Astrocyte (in vitro differentiated cells and primary cell): ENCODE data around the gene UBE2V1. TPM values are rescaled to one million over a fixed set of nuclear protein-coding genes. Genes with fewer than 3 reads are reported as not detected.

Source experiments
- DNase-seq: peaks from one replicate; pipeline ENCODE4 v3.0.0-alpha.2; 2010; ENCODE audit warnings: low read depth
- FAIRE-seq: peaks from 2 replicates; lab custom pipeline; 2011; peaks lifted over from hg19 to GRCh38; lab: Jason Lieb, UNC
- H2AFZ ChIP-seq: 2 replicates; pipeline ENCODE4 v1.6.0; 2012; ENCODE audit warnings: low read depth, low read length, inconsistent platforms
- H3K27ac ChIP-seq: 2 replicates; pipeline ENCODE4 v1.5.1; 2011; ENCODE audit warnings: low read depth, low read length, inconsistent platforms
- H3K27me3 ChIP-seq: 2 replicates; pipeline ENCODE4 v1.6.0; 2011; ENCODE audit warnings: low read length, inconsistent platforms; ENCODE audit not compliant: insufficient read depth
- H3K36me3 ChIP-seq: 2 replicates; pipeline ENCODE4 v1.5.1; 2011; ENCODE audit warnings: low read length, inconsistent platforms; ENCODE audit not compliant: insufficient read depth
- H3K4me1 ChIP-seq: 2 replicates; pipeline ENCODE4 v1.5.1; 2011; ENCODE audit warnings: low read length, inconsistent platforms; ENCODE audit not compliant: insufficient read depth
- H3K4me2 ChIP-seq: 2 replicates; pipeline ENCODE4 v1.6.0; 2012; ENCODE audit warnings: low read length, inconsistent platforms
- H3K4me3 ChIP-seq: 2 replicates; pipeline ENCODE4 v1.5.1; 2011; ENCODE audit warnings: low read depth, mild to moderate bottlenecking, low read length, inconsistent platforms; ENCODE audit not compliant: insufficient read depth
- H3K79me2 ChIP-seq: 2 replicates; pipeline ENCODE4 v1.6.0; 2012; ENCODE audit warnings: mild to moderate bottlenecking, low read length, inconsistent platforms; ENCODE audit not compliant: insufficient read depth
- H3K9ac ChIP-seq: 2 replicates; pipeline ENCODE4 v1.6.0; 2012; ENCODE audit warnings: mild to moderate bottlenecking, low read length, inconsistent platforms
- H3K9me3 ChIP-seq: 2 replicates; pipeline ENCODE4 v1.5.1; 2012; ENCODE audit warnings: low read depth, mild to moderate bottlenecking, low read length, inconsistent platforms; ENCODE audit not compliant: insufficient read depth
- H4K20me1 ChIP-seq: 2 replicates; pipeline ENCODE4 v1.6.0; 2012; ENCODE audit warnings: low read length, inconsistent platforms; ENCODE audit not compliant: insufficient read depth
- H3K27ac Mint-ChIP-seq: one replicate; pipeline ENCODE4 v1.8.0; 2021; ENCODE audit warnings: mild to moderate bottlenecking, mixed read lengths; ENCODE audit not compliant: unreplicated experiment
- H3K27me3 Mint-ChIP-seq: one replicate; pipeline ENCODE4 v1.8.0; 2021; ENCODE audit warnings: low read depth, mixed read lengths; ENCODE audit not compliant: unreplicated experiment
- H3K36me3 Mint-ChIP-seq: one replicate; pipeline ENCODE4 v1.8.0; 2021; ENCODE audit warnings: low read depth, mixed read lengths; ENCODE audit not compliant: unreplicated experiment
- H3K4me1 Mint-ChIP-seq: one replicate; pipeline ENCODE4 v1.8.0; 2021; ENCODE audit warnings: low read depth, mixed read lengths; ENCODE audit not compliant: unreplicated experiment
- H3K4me3 Mint-ChIP-seq: one replicate; pipeline ENCODE4 v1.8.0; 2021; ENCODE audit warnings: mild to moderate bottlenecking, moderate library complexity, mixed read lengths; ENCODE audit not compliant: unreplicated experiment
- H3K9me3 Mint-ChIP-seq: one replicate; pipeline ENCODE4 v1.8.0; 2021; ENCODE audit warnings: mild to moderate bottlenecking, mixed read lengths; ENCODE audit not compliant: unreplicated experiment
- CTCF ChIP-seq: IDR thresholded peaks from 2 replicates; pipeline ENCODE4 v1.5.1; 2011; ENCODE audit warnings: low read depth, mild to moderate bottlenecking, inconsistent platforms, low read length, moderate library complexity; ENCODE audit not compliant: insufficient read depth
- EZH2 ChIP-seq: IDR thresholded peaks from 2 replicates; pipeline ENCODE4 v1.6.1; 2012; ENCODE audit warnings: mild to moderate bottlenecking, low read length, inconsistent platforms; ENCODE audit not compliant: insufficient read depth
- total RNA-seq: library from RNA; stranded (reverse); gene quantifications from 2 replicates; pipeline ENCODE4 v1.2.1, GENCODE V29; 2021

The UBE2V1 gene
- total RNA-seq, 1 donor from 2014 or later = 139 TPM

GRCh38 chr20:50096237-50096636 is 16.7 kb downstream of the UBE2V1 start:
- FAIRE-seq = no peak
- H3K79me2 ChIP-seq = peaks cover 94% of the 10 kb centered on the region

GRCh38 chr20:50095476-50096078 is 17.4 kb downstream of the UBE2V1 start:
- no peaks in the 10 kb centered on the region for H3K9me3 Mint-ChIP-seq
- Histone ChIP-seq H3K4me3 (no peak overlapping the region), H4K20me1 (peaks cover 90% of the 10 kb centered on the region), H3K36me3 (peaks cover 32% of the 10 kb centered on the region), H3K79me2 (peaks cover 94% of the 10 kb centered on the region), H2AFZ (no peak overlapping the region), H3K9ac (no peak overlapping the region), H3K27ac (no peak overlapping the region), H3K27me3 (no peaks in the 10 kb centered on the region), H3K4me2 (no peak overlapping the region), H3K9me3 (no peaks in the 10 kb centered on the region), H3K4me1 (no peaks in the 10 kb centered on the region)
- H3K4me1 Mint-ChIP-seq = peaks cover 25% of the 10 kb centered on the region
- H3K36me3 Mint-ChIP-seq = peaks cover 25% of the 10 kb centered on the region
- no peak for DNase-seq
- no peak overlapping the region for H3K4me3 Mint-ChIP-seq
- no peak for FAIRE-seq
- H3K27me3 Mint-ChIP-seq = no peaks in the 10 kb centered on the region
- TF ChIP-seq EZH2 = no peak
- no peak for TF ChIP-seq CTCF
- no peak overlapping the region for H3K27ac Mint-ChIP-seq

More at GRCh38 chr20:50096237-50096636, 16.7 kb downstream of the UBE2V1 start:
- H3K4me3 ChIP-seq = no peak overlapping the region
- H3K27ac Mint-ChIP-seq = no peak overlapping the region
- no peaks in the 10 kb centered on the region for H3K4me1 ChIP-seq
- no peak overlapping the region for H3K9ac ChIP-seq
- no peak overlapping the region for H3K4me3 Mint-ChIP-seq
- DNase-seq = no peak
- no peaks in the 10 kb centered on the region for H3K9me3 ChIP-seq
- TF ChIP-seq EZH2 (no peak), CTCF (no peak)
- no peaks in the 10 kb centered on the region for H3K27me3 Mint-ChIP-seq
- H2AFZ ChIP-seq = no peak overlapping the region
- peaks cover 25% of the 10 kb centered on the region for H3K4me1 Mint-ChIP-seq
- H4K20me1 ChIP-seq = peaks cover 91% of the 10 kb centered on the region
- H3K4me2 ChIP-seq = no peak overlapping the region
- no peaks in the 10 kb centered on the region for H3K27me3 ChIP-seq
- peaks cover 25% of the 10 kb centered on the region for H3K36me3 Mint-ChIP-seq
- H3K36me3 ChIP-seq = peaks cover 32% of the 10 kb centered on the region
- no peak overlapping the region for H3K27ac ChIP-seq
- H3K9me3 Mint-ChIP-seq = no peaks in the 10 kb centered on the region

- no peaks in the 10 kb centered on the region for H3K9me3 Mint-ChIP-seq
Observed at GRCh38 chr20:50094522-50094921, 18.4 kb downstream of the UBE2V1 start.

More at GRCh38 chr20:50094522-50094921, 18.4 kb downstream of the UBE2V1 start:
- Histone ChIP-seq H3K9me3 (no peaks in the 10 kb centered on the region), H3K27me3 (no peaks in the 10 kb centered on the region), H3K4me1 (no peaks in the 10 kb centered on the region), H3K4me2 (no peak overlapping the region), H4K20me1 (peaks cover 90% of the 10 kb centered on the region), H3K27ac (no peak overlapping the region), H3K36me3 (peaks cover 32% of the 10 kb centered on the region), H3K79me2 (peaks cover 94% of the 10 kb centered on the region), H3K4me3 (no peak overlapping the region), H3K9ac (no peak overlapping the region), H2AFZ (no peak overlapping the region)
- no peak for DNase-seq
- Mint-ChIP-seq H3K27ac (no peak overlapping the region), H3K36me3 (peaks cover 23% of the 10 kb centered on the region), H3K4me1 (peaks cover 25% of the 10 kb centered on the region), H3K27me3 (no peaks in the 10 kb centered on the region), H3K4me3 (no peak overlapping the region)
- TF ChIP-seq EZH2 (no peak), CTCF (no peak)
- FAIRE-seq = no peak
